GM18867 (cell line): Measurements from ENCODE around the gene AFF3.
A peak's percentile ranks its signal among the peaks of the same experiment; 100 is the strongest.

ENCODE experiments used
- ATAC-seq: cut with Tn5 transposase; IDR thresholded peaks from one replicate; pipeline ENCODE4 v1.9.1; 2021; ENCODE audit warnings: mild to moderate bottlenecking, moderate library complexity; ENCODE audit not compliant: unreplicated experiment

The AFF3 gene

GRCh38 chr2:99573634-99574251 lies 568.6 kb downstream of the AFF3 start:
- ATAC-seq: no peak

- no peak for ATAC-seq
Measured at GRCh38 chr2:99572373-99573164, 569.8 kb downstream of the AFF3 start.

- no peak for ATAC-seq
Measured at GRCh38 chr2:99571954-99572353, 570.4 kb downstream of the AFF3 start.

- no peak for ATAC-seq
Measured at GRCh38 chr2:99571533-99571932, 570.9 kb downstream of the AFF3 start.

- ATAC-seq: no peak
Measured at GRCh38 chr2:99571021-99571420, 571.4 kb downstream of the AFF3 start.

- ATAC-seq: no peak
Measured at GRCh38 chr2:99569386-99569785, 573.0 kb downstream of the AFF3 start.

GRCh38 chr2:99565227-99565626 lies 577.2 kb downstream of the AFF3 start:
- ATAC-seq: no peak

GRCh38 chr2:99562516-99562915 lies 579.9 kb downstream of the AFF3 start:
- ATAC-seq: no peak

- ATAC-seq: no peak
Measured at GRCh38 chr2:99561804-99562203, 580.6 kb downstream of the AFF3 start.

GRCh38 chr2:99559075-99559662 lies 583.2 kb downstream of the AFF3 start:
- peak; percentile 92 for ATAC-seq

- ATAC-seq: no peak
Measured at GRCh38 chr2:99555404-99555803, 587.0 kb downstream of the AFF3 start.

GRCh38 chr2:99554871-99555270 lies 587.5 kb downstream of the AFF3 start:
- ATAC-seq: no peak

GRCh38 chr2:99554238-99554637 lies 588.2 kb downstream of the AFF3 start:
- ATAC-seq: no peak

GRCh38 chr2:99552529-99552928 lies 589.9 kb downstream of the AFF3 start:
- no peak for ATAC-seq

- no peak for ATAC-seq
Measured at GRCh38 chr2:99550368-99550767, 592.0 kb downstream of the AFF3 start.

GRCh38 chr2:99545604-99546003 lies 596.8 kb downstream of the AFF3 start:
- no peak for ATAC-seq

- ATAC-seq: no peak
Measured at GRCh38 chr2:99545066-99545465, 597.3 kb downstream of the AFF3 start.

GRCh38 chr2:99544608-99545007 lies 597.8 kb downstream of the AFF3 start:
- no peak for ATAC-seq

- no peak for ATAC-seq
Measured at GRCh38 chr2:99543247-99543646, 599.1 kb downstream of the AFF3 start.

GRCh38 chr2:99537910-99538485 lies 604.4 kb downstream of the AFF3 start:
- ATAC-seq: no peak

- ATAC-seq: no peak
Measured at GRCh38 chr2:99524056-99524455, 618.3 kb downstream of the AFF3 start.

GRCh38 chr2:99522157-99522556 lies 620.2 kb downstream of the AFF3 start:
- ATAC-seq: no peak
